DND-41 (cell line): ENCODE measurements around the gene LRRC8D.

Experiments
- ATAC-seq: fragments of 200-7000 bp; cut with Tn5 transposase; 3 replicates; pipeline ENCODE4 v1.9.1; 2021; ENCODE audit warnings: low read depth; ENCODE audit not compliant: insufficient read depth
- DNase-seq: peaks from one replicate; pipeline ENCODE4 v3.0.0-alpha.2; 2020
- H2AFZ ChIP-seq: 2 replicates; pipeline ENCODE4 v1.6.0; 2012; ENCODE audit warnings: low read depth, low read length
- H3K27ac ChIP-seq: 2 replicates; pipeline ENCODE4 v1.5.1; 2012; ENCODE audit warnings: low read length, inconsistent platforms
- H3K27me3 ChIP-seq: fragments of 200-600 bp; sonication (generic); 2 replicates; pipeline ENCODE4 v1.6.0; 2012; ENCODE audit warnings: low read length, mild to moderate bottlenecking, inconsistent platforms; ENCODE audit not compliant: insufficient read depth, poor library complexity
- H3K36me3 ChIP-seq: 2 replicates; pipeline ENCODE4 v1.5.1; 2012; ENCODE audit warnings: low read length, inconsistent platforms; ENCODE audit not compliant: insufficient read depth
- H3K4me1 ChIP-seq: 2 replicates; pipeline ENCODE4 v1.5.1; 2012; ENCODE audit warnings: mild to moderate bottlenecking, low read length; ENCODE audit not compliant: insufficient read depth
- H3K4me2 ChIP-seq: 2 replicates; pipeline ENCODE4 v1.6.0; 2012; ENCODE audit warnings: mild to moderate bottlenecking, moderate library complexity, low read length, inconsistent platforms; ENCODE audit not compliant: insufficient read depth
- H3K4me3 ChIP-seq, 2 experiments: fragments of 200-600 bp in 1 of 2; shearing (Covaris generic) in 1 of 2; 2 replicates each; pipeline ENCODE4 v1.5.1; 2012 to 2016; ENCODE audit warnings: inconsistent platforms in 2 of 2, low read length in 2 of 2, mild to moderate bottlenecking in 2 of 2, low read depth in 1 of 2, moderate library complexity in 1 of 2
- H3K79me2 ChIP-seq: 2 replicates; pipeline ENCODE4 v1.6.0; 2012; ENCODE audit warnings: low read length, inconsistent platforms; ENCODE audit not compliant: insufficient read depth
- H3K9ac ChIP-seq: 2 replicates; pipeline ENCODE4 v1.6.0; 2012; ENCODE audit warnings: low read depth, mild to moderate bottlenecking, inconsistent platforms, low read length, moderate library complexity
- H3K9me3 ChIP-seq: 2 replicates; pipeline ENCODE4 v1.5.1; 2012; ENCODE audit warnings: low read length, moderate library complexity, mild to moderate bottlenecking, inconsistent platforms; ENCODE audit not compliant: insufficient read depth, severe bottlenecking
- H4K20me1 ChIP-seq: 2 replicates; pipeline ENCODE4 v1.6.0; 2012; ENCODE audit warnings: low read length; ENCODE audit not compliant: insufficient read depth
- EZH2 ChIP-seq: IDR thresholded peaks from 3 replicates; pipeline ENCODE4 v1.6.1; 2012; ENCODE audit warnings: borderline replicate concordance, low read depth, mild to moderate bottlenecking, moderate library complexity, low read length, inconsistent platforms; ENCODE audit not compliant: severe bottlenecking
- TF ChIP-seq, protein P1 (sequence below): IDR thresholded peaks from 2 replicates; pipeline ENCODE4 v1.5.1; 2012; ENCODE audit warnings: borderline replicate concordance, low read length, moderate library complexity, mild to moderate bottlenecking; ENCODE audit not compliant: poor library complexity, severe bottlenecking; ENCODE audit errors: extremely low read depth

LRRC8D gene

DNA sequence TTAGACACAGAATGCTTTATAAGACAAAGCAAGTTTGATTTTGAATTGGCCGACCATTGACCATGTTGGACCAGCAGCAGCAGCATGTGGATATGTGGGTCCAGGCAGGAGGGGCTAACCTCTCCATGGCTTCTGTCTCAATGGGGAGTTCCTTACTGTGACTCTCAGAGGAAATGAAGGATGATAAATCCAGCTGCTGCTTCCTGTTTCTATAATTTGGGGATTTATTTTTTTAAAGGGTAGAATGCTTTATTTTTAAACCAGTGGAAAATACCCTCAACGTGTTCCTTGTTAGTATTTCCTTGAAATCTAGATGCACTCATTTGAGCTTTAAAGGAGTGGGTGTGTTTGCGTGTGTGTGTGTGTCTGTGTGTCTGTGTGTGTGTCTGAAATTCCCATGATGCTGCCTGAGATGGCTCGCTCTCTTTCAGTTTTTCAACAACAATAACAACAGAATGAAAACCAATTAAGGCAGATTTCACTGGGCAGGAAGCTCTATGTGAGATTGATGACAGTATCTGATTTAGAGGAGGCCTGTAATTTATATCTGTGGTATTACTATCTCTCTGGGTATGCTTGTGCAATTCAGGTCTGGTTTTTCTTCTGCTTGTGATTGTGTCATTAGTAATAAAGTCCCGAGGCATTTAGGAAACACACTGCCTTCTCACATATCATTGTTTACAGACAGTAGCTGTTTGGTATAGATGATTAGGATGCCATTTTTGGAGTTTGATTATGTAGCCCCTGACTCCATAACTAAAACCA, 88.0 kb downstream of the LRRC8D start:
- DNase-seq (no peak), ATAC-seq (no peak)
- H3K4me2 ChIP-seq: no peak overlapping the region
- H4K20me1 ChIP-seq: peaks cover 12% of the 10 kb centered on the region; the same call in 1 of the 2 replicates
- TF ChIP-seq, protein P1, sequence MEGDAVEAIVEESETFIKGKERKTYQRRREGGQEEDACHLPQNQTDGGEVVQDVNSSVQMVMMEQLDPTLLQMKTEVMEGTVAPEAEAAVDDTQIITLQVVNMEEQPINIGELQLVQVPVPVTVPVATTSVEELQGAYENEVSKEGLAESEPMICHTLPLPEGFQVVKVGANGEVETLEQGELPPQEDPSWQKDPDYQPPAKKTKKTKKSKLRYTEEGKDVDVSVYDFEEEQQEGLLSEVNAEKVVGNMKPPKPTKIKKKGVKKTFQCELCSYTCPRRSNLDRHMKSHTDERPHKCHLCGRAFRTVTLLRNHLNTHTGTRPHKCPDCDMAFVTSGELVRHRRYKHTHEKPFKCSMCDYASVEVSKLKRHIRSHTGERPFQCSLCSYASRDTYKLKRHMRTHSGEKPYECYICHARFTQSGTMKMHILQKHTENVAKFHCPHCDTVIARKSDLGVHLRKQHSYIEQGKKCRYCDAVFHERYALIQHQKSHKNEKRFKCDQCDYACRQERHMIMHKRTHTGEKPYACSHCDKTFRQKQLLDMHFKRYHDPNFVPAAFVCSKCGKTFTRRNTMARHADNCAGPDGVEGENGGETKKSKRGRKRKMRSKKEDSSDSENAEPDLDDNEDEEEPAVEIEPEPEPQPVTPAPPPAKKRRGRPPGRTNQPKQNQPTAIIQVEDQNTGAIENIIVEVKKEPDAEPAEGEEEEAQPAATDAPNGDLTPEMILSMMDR: no peak
- TF ChIP-seq EZH2: no peak
- no peak overlapping the region for H3K9ac ChIP-seq
- no peaks in the 10 kb centered on the region for H3K9me3 ChIP-seq
- no peaks in the 10 kb centered on the region for H3K27me3 ChIP-seq
- H3K36me3 ChIP-seq: 0 out of 2 replicates have a peak, but pooled peaks cover 3% of the 10 kb centered on the region
- H3K4me1 ChIP-seq: peaks cover 7% of the 10 kb centered on the region; the same call in 1 of the 2 replicates
- H2AFZ ChIP-seq: no peak overlapping the region
- H3K79me2 ChIP-seq: peaks cover 17% of the 10 kb centered on the region
- no peak overlapping the region for H3K4me3 ChIP-seq
- no peak overlapping the region for H3K27ac ChIP-seq

DNA sequence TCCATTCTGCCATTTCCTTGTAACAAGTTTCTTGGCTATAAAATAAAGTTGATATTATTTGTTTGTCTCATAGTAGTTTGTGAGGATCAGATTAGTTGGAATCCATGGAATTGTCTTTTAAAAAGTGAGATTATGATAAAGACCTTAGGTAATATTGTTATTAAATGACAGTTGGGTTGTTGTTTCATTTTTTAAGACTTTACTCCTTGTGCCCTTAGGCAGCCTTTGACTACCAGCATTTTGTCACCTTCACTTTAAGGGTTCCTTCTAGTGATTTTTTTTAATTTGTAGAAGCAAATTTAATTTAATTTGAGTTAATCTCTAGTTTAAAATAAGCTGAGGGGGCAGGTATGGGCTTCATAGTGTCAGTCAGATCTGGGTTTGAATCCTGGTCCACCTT, 89.4 kb downstream of the LRRC8D start:
- H3K36me3 ChIP-seq: 0 out of 2 replicates have a peak, but pooled peaks cover 3% of the 10 kb centered on the region
- TF ChIP-seq, protein P1: no peak
- no peak for TF ChIP-seq EZH2
- peaks cover 9% of the 10 kb centered on the region; the same call in 1 of the 2 replicates for H4K20me1 ChIP-seq
- no peaks in the 10 kb centered on the region for H3K9me3 ChIP-seq
- no peak for DNase-seq
- peaks cover 21% of the 10 kb centered on the region for H3K79me2 ChIP-seq
- H3K27ac ChIP-seq: no peak overlapping the region
- H3K4me3 ChIP-seq: no peak overlapping the region
- no peaks in the 10 kb centered on the region for H3K27me3 ChIP-seq
- no peak overlapping the region for H3K4me2 ChIP-seq
- H2AFZ ChIP-seq: no peak overlapping the region
- H3K9ac ChIP-seq: no peak overlapping the region
- H3K4me1 ChIP-seq: peaks cover 7% of the 10 kb centered on the region; the same call in 1 of the 2 replicates
- no peak for ATAC-seq

GRCh38 chr1:89910780-89911179, 89.9 kb downstream of the LRRC8D start:
- Histone ChIP-seq H3K79me2 (peaks cover 22% of the 10 kb centered on the region), H4K20me1 (peaks cover 9% of the 10 kb centered on the region; the same call in 1 of the 2 replicates), H3K4me2 (no peak overlapping the region), H3K4me3 (no peak overlapping the region), H3K36me3 (0 out of 2 replicates have a peak, but pooled peaks cover 3% of the 10 kb centered on the region), H3K27me3 (no peaks in the 10 kb centered on the region), H3K9me3 (no peaks in the 10 kb centered on the region), H3K27ac (no peak overlapping the region), H3K4me1 (peaks cover 7% of the 10 kb centered on the region; the same call in 1 of the 2 replicates), H2AFZ (no peak overlapping the region), H3K9ac (no peak overlapping the region)
- TF ChIP-seq, protein P1: no peak
- TF ChIP-seq EZH2: no peak
- ATAC-seq (no peak), DNase-seq (no peak)
